NCI-H748 (cell line): ENCODE measurements around the gene FAM120B.
A peak's percentile ranks its signal among the peaks of the same experiment; 100 is the strongest.

Experiments
- DNase-seq: peaks from one replicate; lab custom pipeline; 2025; ENCODE audit not compliant: unreplicated experiment; lab: John Stamatoyannopoulos, UW

Gene FAM120B

GRCh38 chr6:170416959-170417606 lies 110.5 kb downstream of the FAM120B start:
- no peak for DNase-seq

- DNase-seq, result no peak
Measured at GRCh38 chr6:170417881-170418280, 111.3 kb downstream of the FAM120B start.

DNA sequence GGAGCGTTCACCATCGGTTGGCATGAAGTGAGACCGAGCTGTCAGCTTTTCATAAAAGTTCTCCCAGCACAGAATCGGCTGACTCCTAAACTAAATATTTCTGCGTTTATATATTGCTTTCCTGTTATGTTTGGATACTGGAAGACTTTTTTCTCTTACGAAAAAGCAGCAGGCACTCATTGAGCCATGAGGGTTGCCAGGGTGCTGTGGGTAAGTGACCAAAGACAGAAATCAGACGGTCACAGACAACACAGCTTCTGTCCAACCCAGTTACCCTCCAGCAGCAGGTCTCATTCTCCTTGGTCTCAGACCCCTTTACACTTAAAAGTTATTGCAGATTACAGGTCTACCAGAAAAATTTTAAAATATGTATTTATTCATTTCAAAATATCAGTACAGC lies 113.7 kb downstream of the FAM120B start:
- no peak for DNase-seq

- DNase-seq, result no peak
Measured at GRCh38 chr6:170420791-170421776, 114.5 kb downstream of the FAM120B start.

GRCh38 chr6:170421921-170422320 lies 115.4 kb downstream of the FAM120B start:
- DNase-seq, result no peak

DNA sequence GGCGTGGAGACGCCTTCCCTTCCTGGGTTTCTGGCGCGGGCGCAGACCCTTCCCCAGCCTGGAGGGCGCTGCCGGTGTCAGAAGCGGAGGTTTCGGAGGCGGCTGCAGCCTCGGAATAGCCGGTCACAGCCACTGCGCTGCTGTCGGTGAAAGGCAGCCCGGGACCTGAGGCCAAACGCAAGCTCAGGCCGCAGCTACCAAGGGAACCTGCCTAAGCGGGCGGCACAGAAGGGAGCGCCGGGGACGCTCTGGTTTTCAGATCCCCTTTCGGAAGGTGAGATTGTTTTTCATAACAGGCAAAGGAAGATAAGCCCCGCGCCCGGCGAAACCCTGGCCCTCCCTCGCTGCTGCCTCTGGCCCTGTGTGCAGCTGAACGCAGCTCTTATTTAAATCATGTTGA lies 116.5 kb downstream of the FAM120B start:
- no peak for DNase-seq

GRCh38 chr6:170423814-170424603 lies 117.5 kb downstream of the FAM120B start:
- DNase-seq, result no peak

GRCh38 chr6:170424604-170425126 lies 118.1 kb downstream of the FAM120B start:
- no peak for DNase-seq

DNA sequence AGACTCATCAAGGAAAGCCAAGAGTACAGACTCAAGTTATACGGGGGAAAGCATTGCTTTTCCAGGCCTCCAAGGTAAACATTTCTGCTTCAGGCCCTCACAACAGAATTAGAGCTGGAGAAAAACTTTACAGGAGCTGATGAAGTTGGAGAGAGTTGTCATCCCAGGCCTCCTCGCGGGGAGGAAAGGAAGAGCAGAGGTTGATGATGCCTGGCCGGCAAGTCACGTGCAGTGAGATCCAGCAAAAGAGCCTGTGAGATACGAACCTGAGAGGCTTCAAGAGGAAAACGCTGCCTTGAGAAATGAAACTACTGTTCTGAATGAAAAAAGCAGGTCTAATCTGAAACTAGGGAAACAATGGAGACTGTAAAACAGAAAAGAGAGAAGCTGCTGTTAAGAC lies 122.9 kb downstream of the FAM120B start:
- no peak for DNase-seq

DNA sequence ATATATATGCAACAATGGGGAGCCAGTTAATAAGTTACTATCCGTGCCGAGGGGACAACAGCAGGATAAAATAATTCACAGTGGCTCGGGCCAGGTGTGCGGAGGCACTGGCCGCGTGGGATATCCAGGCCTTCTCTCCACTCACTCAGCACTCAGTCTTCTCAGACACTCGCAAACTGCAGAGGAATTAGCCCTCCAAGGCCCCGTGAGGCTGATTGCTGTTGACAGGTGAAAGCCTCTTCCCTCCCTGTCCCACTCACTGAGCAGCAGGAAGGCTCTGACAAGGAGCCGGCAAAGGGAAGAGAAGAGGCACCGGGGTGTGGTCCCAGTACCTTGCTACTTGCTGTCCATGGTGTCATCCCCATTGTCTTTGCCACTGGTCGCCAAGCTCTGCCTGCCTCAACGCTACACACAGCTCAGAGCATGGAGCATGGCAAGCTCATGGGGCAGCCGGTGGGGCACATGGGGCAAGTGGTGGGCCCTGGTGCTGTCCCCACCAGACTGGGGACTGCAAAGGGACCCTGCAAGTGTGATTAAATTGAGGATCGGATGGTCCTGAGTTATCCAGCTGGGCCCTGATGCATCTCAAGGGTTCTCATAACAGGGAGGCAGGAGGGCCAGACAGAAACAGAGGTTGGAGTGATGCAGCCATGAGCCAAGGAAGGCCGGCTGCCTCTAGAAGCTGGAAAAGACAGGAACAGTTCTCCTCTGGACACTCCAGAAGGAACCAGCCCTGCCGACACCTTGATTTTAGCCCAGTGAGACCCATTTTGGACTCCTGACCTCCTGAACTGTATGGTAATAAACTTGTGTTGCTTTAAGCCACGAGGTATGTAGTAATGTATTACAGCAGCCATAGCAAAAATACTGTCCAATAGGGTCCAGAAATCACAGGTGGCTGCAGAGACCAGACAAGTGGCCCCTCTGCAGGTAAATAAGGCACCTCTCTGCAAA lies 126.9 kb downstream of the FAM120B start:
- no peak for DNase-seq

DNA sequence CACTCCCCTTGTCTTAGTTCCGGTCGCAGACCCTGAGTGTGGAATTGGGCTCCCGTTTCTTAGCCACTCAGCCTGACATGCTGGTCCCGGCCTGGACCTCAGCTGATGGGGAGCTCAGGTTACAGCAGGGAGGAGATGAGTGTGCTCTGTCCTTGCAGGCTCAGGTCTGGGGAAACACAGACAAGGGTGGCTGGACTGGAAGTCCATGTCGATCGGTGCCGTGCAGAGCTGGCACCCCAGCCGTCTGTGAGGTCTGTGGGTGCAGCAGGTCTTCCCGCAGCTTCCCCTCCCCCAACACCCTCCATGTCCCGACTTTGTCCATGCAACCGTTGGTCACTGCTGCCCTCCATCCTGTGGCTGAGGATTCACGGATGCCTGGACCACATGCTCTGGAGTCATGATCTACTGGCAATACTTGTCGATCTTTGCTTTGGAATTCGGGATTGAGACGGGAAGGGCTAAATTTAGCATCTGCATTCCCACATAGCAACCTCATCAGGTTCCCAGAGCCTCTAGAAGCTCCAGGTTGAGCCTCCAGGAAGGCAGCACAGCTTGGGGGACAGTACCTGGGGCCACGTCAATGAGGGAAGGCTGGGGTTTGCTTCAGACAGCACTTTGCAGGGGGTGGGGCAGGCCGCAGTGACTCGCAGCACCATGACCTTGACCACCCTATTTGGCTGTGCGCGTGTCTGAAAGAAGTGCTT lies 127.7 kb downstream of the FAM120B start:
- DNase-seq, result no peak

DNA sequence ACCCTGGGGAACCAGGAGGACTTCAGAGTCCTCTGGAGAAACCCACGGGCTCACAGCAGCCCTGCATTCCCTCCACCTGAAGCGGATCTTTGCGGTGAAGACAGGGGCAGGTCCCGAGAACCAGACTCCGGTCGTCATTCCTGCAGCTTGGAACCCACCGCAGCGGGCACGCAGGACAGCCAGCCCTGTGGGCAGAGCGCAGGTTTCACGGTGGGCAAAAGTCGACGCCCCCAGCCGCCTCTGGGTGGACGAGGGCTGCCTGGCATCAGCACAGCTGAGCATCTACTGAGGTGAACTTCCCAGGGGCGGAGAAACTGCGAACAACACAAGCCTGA lies 128.2 kb downstream of the FAM120B start:
- no peak for DNase-seq

- DNase-seq, result no peak
Measured at GRCh38 chr6:170435766-170436165, 129.2 kb downstream of the FAM120B start.

DNA sequence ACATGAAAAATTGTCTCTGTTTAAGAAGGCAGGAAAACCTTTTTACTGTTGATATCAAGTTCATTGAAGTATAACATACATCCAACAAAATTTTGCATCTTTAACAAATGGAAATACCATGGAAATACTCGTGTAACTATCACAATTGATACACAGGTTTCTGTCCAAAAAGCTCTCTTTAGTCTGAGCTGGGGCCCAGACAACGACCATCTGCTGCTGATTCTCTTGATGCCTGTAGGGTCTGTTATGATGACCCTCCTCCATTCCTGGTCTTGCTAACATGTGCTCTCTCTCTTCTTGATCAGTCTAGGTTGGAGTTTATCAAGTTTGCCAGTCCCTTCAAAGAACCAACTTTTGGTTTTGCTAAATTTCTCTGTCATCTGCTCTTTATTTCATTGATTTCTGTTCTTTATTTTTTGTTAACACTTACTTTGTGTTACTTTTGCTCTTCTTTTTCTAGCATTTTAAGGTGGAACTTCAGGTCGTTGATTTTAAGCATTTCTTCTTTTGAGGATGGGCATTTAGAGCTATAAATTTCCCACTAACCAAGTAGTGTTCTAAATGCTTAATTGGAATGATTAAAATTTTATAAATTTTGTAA lies 129.8 kb downstream of the FAM120B start:
- no peak for DNase-seq

DNA sequence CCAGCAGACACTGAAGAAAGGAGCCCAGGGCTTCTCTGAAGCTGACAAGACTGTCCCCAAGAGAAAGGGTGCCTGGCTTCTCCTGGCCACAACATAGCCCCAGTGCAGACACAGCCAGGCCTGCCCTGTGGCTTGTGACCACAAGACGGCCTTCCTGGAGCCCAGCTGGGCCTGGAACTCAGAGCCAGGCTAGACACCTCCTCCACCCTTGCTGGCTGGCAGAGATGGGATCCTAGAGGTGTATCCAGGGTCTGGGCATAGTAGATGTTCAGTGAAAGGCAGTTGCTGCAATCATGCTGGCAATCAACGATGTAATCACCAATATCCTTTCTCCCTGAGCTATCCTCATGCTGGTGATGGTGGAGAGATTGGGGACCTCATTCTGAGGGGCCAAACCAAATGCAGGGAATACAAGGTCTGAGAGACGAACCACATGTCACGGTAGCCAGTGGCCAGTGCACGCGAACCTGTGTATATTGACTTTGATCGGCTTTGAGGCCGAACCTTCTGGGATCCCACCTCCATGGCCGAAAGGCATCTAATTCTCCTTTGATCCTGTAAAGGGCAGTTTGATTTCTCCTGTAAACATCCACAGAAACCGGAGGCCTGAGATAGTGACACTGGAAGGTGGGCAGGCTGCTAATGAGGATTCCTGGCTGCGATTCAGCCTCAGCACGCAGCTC lies 131.3 kb downstream of the FAM120B start:
- DNase-seq, result no peak

GRCh38 chr6:170438402-170438753 lies 131.8 kb downstream of the FAM120B start:
- DNase-seq, result peak; percentile 100

GRCh38 chr6:170438861-170439260 lies 132.3 kb downstream of the FAM120B start:
- no peak for DNase-seq
